ENCODE results near the gene ASIC1.
A peak's percentile ranks its signal among the peaks of the same experiment; 100 is the strongest.
"Not testable (repeated sequence)": the region's sequence is repeated elsewhere in the genome, so short reads cannot be mapped to it uniquely, and the experiment has no call there.

The ASIC1 gene

DNA sequence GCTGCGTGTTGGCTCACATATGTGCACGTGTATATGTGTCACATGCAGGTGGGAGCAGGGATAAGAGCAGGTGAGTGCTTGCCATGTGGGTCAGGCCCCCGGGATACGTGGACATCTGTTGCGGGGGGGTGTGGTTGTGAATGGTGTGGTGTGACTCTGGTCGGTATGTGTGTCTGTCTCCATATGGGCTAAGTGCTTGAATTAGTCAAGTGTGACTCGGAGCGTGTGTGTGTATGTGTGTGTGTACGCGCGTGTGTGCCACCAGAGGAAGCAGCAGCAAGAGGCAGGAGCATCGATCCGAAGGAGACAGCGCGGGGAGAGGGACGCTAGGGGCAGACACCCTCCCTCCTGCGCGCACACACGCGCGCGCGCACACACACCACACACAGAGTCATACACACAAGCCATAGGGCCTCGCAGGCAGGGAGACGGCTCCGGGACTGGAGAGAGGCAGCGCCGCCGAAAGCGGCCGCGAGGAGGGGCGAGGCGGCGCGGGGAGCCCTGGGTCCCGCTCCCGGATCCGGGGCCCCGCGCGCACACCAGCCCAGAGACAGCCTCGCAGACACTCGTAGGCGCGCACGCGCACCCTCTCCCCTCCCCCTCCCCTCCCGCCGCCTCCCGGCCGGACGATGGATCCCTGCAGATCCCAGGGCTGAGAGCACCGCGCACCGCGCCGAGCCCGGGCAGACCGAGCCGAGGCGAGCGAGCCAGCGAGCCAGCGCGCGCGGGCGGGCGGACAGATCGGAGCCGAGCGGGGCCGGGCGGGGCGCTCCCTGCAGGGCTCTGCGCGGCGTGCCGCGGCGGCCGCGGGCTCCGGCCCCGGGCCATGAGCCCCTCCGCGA, at the start of gene ASIC1:
ASIC1 (plus strand) TSS at position 597 of the 842 bp plus-strand sequence. CDS start 1,171 bp downstream, outside the sequence.
- in situ Hi-C loops (cut with MboI; ENCODE audit: low pct_unique_long_range_greater_than_20kb, low sequenced_read_pairs), result no loop called here
- peak; percentile 79 for DNase-seq

GRCh38 chr12:50013361-50014147, 43.8 kb upstream of the ASIC1 start:
- in situ Hi-C loops (cut with MboI; ENCODE audit: low pct_unique_long_range_greater_than_20kb, low sequenced_read_pairs), result no loop called here
- DNase-seq, result no peak

GRCh38 chr12:50014342-50014741, 43.1 kb upstream of the ASIC1 start:
- DNase-seq, result no peak
- in situ Hi-C loops (cut with MboI; ENCODE audit: low pct_unique_long_range_greater_than_20kb, low sequenced_read_pairs), result no loop called here

DNA sequence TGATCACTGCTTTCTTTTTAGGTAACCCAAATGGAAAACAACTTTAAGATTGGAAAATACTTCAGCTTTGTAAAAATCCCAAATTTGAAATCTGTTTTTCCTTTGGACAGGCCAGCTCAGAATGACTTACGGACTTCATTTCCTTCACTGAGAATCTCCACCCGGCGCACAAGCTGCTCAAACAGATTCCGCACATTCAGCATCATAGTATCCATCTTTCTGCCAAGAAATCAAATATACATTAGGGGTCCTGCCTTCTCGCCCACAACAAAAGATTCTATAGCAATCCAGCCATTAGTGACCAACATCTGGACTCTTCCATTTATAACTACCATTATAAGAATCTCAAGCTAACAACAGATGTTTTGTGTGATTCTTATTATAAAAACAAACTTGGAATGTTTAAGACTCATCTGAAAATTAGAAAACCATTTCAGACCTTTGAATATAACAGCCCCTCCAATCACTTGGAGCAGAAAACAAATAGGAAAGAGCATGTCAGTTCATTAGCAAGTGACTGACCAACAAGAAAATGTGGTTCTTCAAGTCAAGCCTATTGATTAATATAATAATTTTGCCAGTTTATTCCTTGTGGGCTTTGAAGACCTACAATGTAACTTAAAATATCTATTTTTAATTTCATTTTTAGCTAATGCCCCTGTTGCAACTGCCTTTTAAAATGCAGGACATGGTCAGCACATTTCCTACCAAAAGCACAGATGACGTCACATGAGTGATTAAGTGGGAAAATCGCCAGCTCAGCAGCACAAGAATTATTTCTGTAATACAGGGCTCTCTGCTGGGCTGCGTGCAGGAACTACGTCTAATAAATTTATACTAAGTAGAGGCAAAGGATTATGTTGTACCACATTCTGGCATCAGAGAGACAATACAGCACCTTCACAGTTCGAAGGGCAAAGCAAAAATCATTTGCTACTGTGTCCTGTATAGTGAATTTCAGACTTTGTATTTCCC, 40.6 kb upstream of the ASIC1 start:
- no peak for DNase-seq
- in situ Hi-C loops (cut with MboI; ENCODE audit: low pct_unique_long_range_greater_than_20kb, low sequenced_read_pairs), result no loop called here

DNA sequence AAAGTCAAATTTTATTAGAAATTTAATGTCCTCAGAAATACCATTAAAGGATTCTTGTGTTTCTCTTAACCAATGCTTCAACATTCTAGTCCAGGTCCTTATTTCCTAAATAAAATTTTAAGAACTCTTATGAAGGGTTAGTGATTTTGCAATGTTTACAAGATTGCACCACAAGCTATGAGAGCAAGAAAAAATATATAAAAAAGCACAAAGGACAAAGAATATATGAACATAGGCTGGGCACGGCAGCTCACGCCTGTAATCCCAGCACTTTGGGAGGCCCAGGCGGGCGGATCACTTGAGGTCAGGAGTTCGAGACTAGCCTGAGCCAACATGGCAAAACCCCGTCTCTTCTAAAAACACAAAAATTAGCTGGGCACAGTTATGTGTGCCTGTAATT, 39.8 kb upstream of the ASIC1 start:
- DNase-seq, result no peak
- in situ Hi-C loops (cut with MboI; ENCODE audit: low pct_unique_long_range_greater_than_20kb, low sequenced_read_pairs), result no loop called here

DNA sequence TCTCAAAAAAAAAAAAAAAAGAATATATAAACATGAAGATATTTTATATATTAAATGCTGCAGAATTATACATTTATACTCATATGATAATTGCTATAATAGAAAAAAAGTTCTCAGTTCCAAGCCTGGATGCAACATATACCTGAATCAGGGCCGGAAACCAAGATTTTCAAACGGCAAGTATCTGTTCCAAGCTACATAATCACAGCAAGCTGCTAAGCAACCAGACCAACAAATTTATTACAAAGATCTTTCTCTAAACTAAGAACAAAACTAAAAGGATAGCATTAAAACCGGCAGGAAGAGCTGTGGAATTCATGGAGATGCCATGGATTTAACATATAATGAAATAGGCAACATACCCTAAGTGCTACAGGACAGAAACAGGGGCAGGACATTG, 39.2 kb upstream of the ASIC1 start:
- in situ Hi-C loops (cut with MboI; ENCODE audit: low pct_unique_long_range_greater_than_20kb, low sequenced_read_pairs), result no loop called here
- no peak for DNase-seq

GRCh38 chr12:50018968-50019367, 38.4 kb upstream of the ASIC1 start:
- no peak for DNase-seq
- in situ Hi-C loops (cut with MboI; ENCODE audit: low pct_unique_long_range_greater_than_20kb, low sequenced_read_pairs), result no loop called here

DNA sequence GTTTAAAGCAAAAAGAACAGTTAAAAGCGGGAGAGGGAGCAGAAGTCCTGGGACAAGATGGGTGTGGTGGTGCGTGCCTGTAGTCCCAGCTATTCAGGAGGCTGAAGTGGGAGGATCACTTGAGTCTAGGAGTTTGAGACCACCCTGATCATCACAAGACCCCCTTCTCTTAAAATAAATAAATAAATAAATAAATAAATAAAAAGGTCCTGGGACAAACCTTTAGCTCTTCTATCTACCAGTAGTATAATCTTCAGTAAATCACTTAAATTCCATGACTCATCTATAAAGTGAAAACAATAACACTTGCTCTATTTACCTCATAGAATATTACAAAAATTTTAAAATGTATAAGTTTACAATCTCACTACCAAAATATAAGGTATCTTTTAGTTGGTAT, 37.9 kb upstream of the ASIC1 start:
- in situ Hi-C loops (cut with MboI; ENCODE audit: low pct_unique_long_range_greater_than_20kb, low sequenced_read_pairs), result no loop called here
- no peak for DNase-seq

DNA sequence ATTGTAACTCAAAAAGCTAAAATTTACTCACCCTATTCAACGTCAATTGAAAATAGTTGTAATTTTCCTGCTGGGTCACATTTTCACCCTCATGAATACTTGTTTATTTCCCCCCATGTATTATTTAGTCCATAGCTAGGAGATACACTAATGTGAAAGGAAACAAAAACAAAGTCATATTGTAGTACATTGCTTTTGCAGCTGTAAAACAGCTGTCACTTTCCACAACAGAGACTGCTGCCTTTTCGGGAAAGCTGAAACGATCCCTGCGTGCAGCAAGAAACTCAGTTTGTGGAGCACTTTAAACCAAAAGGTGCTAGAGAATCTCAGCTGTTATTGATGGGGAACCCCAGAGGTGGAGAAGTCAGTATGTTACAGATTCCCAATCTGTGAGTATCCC, 36.4 kb upstream of the ASIC1 start:
- no peak for DNase-seq
- in situ Hi-C loops (cut with MboI; ENCODE audit: low pct_unique_long_range_greater_than_20kb, low sequenced_read_pairs), result no loop called here

DNA sequence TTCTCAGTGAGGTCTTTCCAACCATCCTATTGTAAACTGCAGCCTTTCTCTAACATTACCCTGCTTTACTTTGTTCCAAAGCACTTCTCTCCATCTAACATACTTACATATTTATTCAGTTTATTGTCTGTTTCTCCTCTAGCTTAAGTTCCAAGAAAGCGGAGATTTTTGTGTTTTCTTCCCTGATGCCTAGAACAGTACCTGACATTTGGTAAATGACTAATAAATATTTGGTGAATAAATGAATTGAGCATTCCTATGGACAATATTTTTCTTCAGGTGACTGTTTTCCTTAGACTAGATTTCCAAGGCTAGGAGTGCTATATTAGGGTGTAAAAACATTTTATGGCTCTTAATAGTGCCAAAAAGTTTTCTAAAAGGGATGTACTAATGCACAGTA, 34.5 kb upstream of the ASIC1 start:
- in situ Hi-C loops (cut with MboI; ENCODE audit: low pct_unique_long_range_greater_than_20kb, low sequenced_read_pairs), result no loop called here

GRCh38 chr12:50024227-50024626, 33.2 kb upstream of the ASIC1 start:
- in situ Hi-C loops (cut with MboI; ENCODE audit: low pct_unique_long_range_greater_than_20kb, low sequenced_read_pairs), result no loop called here

More for the DNA sequence above, 34.5 kb upstream of the ASIC1 start:
- DNase-seq, result no peak

DNA sequence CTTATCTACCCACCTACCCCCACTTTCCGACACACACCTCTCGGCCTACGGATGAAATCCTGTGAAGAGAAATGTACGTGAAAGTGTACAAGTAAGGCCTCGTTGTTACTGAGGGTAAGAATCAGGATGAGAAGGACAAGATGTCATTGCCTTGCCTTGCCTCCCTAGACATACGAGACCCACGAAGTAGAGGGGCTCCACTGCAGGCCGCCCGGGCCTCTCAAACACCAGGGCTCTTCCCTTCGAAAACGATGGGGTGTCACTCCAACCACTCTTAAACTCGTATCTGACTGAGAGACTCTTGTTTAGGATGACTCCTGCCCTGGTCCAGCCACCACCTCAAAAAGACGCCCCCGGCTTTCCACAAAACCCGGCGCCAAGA, 32.6 kb upstream of the ASIC1 start:
- no peak for DNase-seq

More at GRCh38 chr12:50024227-50024626, 33.2 kb upstream of the ASIC1 start:
- no peak for DNase-seq

GRCh38 chr12:50025187-50026059, 32.0 kb upstream of the ASIC1 start, which contains the start of gene RACGAP1:
Gene RACGAP1, minus strand, starts transcription at chr12:50025494. Its CDS starts 8,779 bp downstream, at chr12:50016715.
- DNase-seq, result peak; percentile 99
- in situ Hi-C loops (cut with MboI; ENCODE audit: low pct_unique_long_range_greater_than_20kb, low sequenced_read_pairs), result no loop called here

More for the DNA sequence above, 32.6 kb upstream of the ASIC1 start:
- in situ Hi-C loops (cut with MboI; ENCODE audit: low pct_unique_long_range_greater_than_20kb, low sequenced_read_pairs), result no loop called here

DNA sequence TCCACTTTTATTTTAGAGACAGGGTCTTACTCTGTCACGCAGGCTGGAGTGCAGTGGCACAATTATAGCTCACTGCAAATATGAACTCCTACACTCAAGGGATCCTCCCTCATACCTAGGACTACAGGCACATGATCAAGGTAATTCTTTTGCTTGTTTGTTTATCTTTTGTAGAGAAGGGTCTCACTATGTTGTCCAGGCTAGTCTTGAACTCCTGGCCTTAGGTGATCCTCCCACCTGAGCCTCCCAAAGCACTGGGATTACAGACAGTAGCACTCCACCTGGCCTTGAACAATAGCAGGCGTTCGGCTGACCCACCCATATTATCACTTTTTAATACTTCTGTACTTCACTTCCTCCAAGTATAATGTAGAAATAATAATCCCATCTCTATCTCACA, 30.7 kb upstream of the ASIC1 start:
- in situ Hi-C loops (cut with MboI; ENCODE audit: low pct_unique_long_range_greater_than_20kb, low sequenced_read_pairs), result no loop called here

GRCh38 chr12:50030449-50030848, 26.9 kb upstream of the ASIC1 start:
- in situ Hi-C loops (cut with MboI; ENCODE audit: low pct_unique_long_range_greater_than_20kb, low sequenced_read_pairs); DNase-seq: not testable (repeated sequence)

More for the DNA sequence above, 30.7 kb upstream of the ASIC1 start:
- no peak for DNase-seq

- in situ Hi-C loops (cut with MboI; ENCODE audit: low pct_unique_long_range_greater_than_20kb, low sequenced_read_pairs), result no loop called here
- peak; percentile 49 for DNase-seq
Measured at GRCh38 chr12:50032515-50032853, 24.9 kb upstream of the ASIC1 start.

DNA sequence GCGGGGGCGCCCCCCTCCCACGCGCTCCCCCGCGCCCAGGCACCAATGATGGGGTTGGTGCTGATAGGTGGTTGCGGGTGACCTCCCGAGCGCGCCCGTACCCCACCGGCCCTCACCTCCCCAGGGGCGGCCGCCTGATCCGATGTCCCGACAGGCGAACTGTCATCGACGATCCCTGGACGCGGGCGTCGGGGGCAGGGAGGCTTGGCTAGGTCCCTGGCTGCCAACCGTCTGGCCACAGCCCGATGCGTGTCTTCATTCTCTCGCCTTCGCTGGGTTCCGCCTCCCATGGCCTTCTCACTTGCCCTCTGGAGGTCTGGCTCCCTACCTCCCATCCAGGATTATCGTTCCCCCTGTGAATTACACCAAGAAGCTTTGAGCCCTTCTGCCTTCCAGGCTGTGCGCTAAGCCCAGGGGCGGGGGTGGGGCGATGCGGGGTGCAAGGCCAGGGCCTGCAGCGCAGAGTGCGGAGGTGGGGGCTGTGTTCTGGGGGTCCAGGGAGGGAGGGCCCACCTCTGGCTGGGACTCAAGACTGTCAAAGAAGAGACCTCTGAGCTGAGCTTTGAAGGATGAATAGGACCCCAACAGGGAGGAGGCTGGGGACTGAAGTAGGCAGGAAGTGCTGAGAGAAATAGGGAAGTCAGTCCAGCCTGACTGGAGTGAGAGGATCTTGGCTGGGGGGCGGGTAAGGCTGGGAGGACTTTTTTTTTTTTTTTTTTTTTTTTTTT, 24.4 kb upstream of the ASIC1 start:
- peak; percentile 88 for DNase-seq
- in situ Hi-C loops (cut with MboI; ENCODE audit: low pct_unique_long_range_greater_than_20kb, low sequenced_read_pairs), result no loop called here

DNA sequence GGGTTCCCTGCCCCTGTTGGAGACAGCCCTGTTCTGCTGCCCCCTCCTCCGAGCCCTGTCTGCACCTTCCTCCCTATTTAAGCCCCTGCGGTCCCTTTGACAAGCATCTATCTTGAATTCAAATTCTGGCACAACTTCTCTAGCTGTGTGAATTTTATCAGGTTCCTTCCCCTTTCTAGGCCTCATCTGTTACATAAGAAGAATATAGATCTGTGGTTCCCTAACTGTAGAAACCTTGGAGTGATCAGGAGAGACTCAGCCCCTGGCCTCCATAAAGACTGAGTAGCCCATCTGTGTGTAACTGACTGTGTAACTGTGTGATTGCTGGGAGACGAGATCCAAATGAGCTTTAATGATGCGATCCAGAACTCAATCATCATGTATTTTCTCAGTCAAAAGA, 19.1 kb upstream of the ASIC1 start:
- DNase-seq, result no peak
- in situ Hi-C loops (cut with MboI; ENCODE audit: low pct_unique_long_range_greater_than_20kb, low sequenced_read_pairs), result no loop called here
